Activated T-helper 1 cell treated with anti-CD3 and anti-CD28 coated beads, Interleukin-12 subunit alpha, Interleukin-12 subunit beta, Interleukin-2, Interleukin-4 antibody, amounts not matched to agents 30 ng/mL and 10 ng/mL and 1 ng/mL, durations not matched to agents 14 hours and 24 hours and 36 hours (primary cell): ENCODE data around the gene RBKS. TPM values are rescaled to one million over a fixed set of nuclear protein-coding genes. Genes with fewer than 3 reads are reported as not detected.
"Not testable (repeated sequence)": the region's sequence is repeated elsewhere in the genome, so short reads cannot be mapped to it uniquely, and the experiment has no call there.

Source experiments
- DNase-seq: peaks from one replicate; pipeline ENCODE4 v3.0.0; 2021; ENCODE audit warnings: low spot score
- H3K27ac Mint-ChIP-seq: one replicate; pipeline ENCODE4 v1.8.0; 2021; ENCODE audit warnings: mild to moderate bottlenecking, mixed read lengths
- H3K27me3 Mint-ChIP-seq: one replicate; pipeline ENCODE4 v1.8.0; 2022; ENCODE audit warnings: mild to moderate bottlenecking, moderate library complexity, mixed read lengths; ENCODE audit not compliant: insufficient read depth
- H3K36me3 Mint-ChIP-seq: one replicate; pipeline ENCODE4 v1.8.0; 2021; ENCODE audit warnings: low read depth, mixed read lengths
- H3K4me1 Mint-ChIP-seq: one replicate; pipeline ENCODE4 v1.8.0; 2021; ENCODE audit warnings: low read depth, mixed read lengths
- H3K4me3 Mint-ChIP-seq: one replicate; pipeline ENCODE4 v1.8.0; 2021; ENCODE audit warnings: mild to moderate bottlenecking, moderate library complexity, mixed read lengths
- H3K9me3 Mint-ChIP-seq: one replicate; pipeline ENCODE4 v1.8.0; 2021; ENCODE audit warnings: mixed read lengths
- intact Hi-C: fragments of 100-400 bp; cut with micrococcal nuclease; formaldehyde crosslinking; loops from one replicate; pipeline ENCODE4 v1.15.1; 2024
- total RNA-seq: library from RNA; stranded (reverse); gene quantifications from 2 replicates; pipeline ENCODE4 v1.2.3, GENCODE V29; 2022

Gene RBKS
- total RNA-seq, 1 donor from 2014 or later = 0.83 TPM

DNA sequence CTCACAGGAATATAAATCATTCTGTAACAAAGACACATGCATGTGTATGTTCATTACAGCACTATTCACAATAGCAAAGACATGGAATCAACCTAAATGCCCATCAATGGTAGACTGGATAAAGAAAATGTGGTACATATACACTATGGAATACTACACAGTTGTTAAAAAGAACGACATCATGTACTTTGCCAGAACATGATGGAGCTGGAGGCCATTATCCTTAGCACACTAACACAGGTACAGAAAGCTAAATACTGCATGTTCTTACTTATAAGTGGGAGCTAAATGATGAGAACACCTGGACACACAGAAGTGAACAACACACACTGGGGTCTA, 7.6 kb downstream of the RBKS start:
- H3K4me3 Mint-ChIP-seq, H3K27ac Mint-ChIP-seq, intact Hi-C loops, DNase-seq, H3K27me3 Mint-ChIP-seq, H3K36me3 Mint-ChIP-seq, H3K4me1 Mint-ChIP-seq: not testable (repeated sequence)
- peaks cover 15% of the 10 kb centered on the region for H3K9me3 Mint-ChIP-seq

DNA sequence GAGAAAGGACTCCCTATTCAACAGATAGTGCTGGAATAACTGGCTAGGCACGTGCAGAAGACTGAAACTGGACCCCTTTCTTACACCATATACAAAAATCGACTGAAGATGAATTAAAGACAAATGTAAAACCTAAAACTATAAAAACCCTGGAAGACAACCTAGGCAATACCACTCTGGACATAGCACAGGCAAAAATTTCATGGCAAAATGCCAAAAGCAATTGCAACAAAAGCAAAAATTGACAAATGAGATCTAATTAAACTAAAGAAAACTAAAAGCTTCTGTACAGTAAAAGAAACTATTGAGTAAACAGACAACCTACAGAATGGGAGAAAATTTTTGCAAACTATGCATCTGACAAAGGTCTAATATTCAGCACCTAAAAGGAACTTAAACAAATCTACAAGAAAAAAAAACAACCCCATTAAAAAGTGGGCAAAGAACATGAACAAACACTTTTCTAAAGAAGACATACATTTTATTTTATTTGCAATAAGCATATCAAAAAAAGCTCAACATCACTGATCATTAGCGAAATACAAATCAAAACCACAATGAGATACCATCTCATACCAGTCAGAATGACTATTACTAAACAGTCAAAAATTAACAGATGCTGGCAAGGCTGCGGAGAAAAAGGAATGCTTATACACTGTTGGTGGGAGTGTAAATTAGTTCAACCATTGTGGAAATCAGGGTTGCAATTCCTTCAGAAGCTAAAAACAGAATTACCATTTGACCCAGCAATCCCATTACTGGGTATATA, 8.2 kb downstream of the RBKS start:
- intact Hi-C loops, H3K27ac Mint-ChIP-seq, H3K4me3 Mint-ChIP-seq, H3K36me3 Mint-ChIP-seq, H3K4me1 Mint-ChIP-seq, DNase-seq, H3K27me3 Mint-ChIP-seq: not testable (repeated sequence)
- peaks cover 19% of the 10 kb centered on the region for H3K9me3 Mint-ChIP-seq

DNA sequence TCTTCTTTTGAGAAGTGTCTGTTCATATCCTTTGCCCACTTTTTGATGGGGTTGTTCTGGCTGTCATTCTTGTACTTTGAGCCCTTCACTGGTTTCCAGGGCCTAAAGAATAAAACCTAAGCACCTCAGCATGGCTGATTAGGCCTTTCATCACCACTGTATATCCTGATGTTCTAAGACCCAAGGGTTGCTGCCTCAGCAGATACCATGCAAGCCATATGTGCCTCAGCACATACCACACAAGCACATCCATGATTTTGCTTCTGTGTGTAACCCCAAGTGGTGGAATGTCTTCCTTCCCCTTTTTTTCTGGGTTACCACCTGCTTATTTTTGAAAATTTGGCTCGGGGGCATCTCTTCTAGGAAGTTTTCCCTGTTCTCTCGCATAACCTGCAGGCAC, 11.4 kb downstream of the RBKS start:
- peaks cover 4% of the 10 kb centered on the region for H3K36me3 Mint-ChIP-seq
- H3K27me3 Mint-ChIP-seq = peaks cover 5% of the 10 kb centered on the region
- H3K27ac Mint-ChIP-seq = no peak overlapping the region
- H3K4me3 Mint-ChIP-seq = no peak overlapping the region
- no peaks in the 10 kb centered on the region for H3K4me1 Mint-ChIP-seq
- intact Hi-C loops = no loop called here
- peaks cover 31% of the 10 kb centered on the region for H3K9me3 Mint-ChIP-seq
- no peak for DNase-seq

DNA sequence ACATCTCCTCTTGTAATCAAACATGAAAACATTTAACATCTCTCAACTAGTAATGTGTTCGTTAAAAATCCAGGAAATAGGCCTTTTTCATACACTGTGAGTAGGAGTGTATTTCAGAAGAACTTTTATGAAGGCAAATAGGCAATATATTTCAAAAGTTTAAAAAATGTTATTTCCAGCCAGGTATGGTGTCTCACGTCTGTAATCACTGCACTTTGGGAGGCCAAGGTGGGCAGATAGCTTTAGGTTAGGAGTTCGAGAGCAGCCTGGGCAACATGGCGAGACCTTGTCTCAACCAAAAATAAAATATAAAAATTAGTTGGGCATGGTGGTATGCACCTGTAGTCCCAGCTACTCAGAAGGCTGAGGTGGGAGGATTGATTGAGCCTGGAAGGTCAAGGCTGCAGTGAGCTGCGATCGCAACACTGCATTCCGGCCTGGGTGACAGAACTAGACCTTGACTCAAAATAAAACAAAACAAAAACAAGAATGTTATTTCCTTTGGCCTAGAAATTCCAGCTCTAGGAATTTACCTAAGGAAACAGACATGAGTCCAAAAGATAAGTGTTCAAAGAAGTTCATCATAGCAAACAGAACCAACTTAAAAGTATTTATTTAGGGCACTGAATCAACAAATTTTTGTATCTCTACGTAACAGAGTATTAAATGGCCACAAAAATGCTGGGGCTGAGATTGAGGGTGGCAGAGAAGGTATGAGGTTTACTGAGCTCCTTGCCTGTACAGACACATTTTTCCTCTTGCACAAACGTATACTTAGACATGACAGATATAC, 14.9 kb downstream of the RBKS start:
- intact Hi-C loops = no loop called here
- no peak for DNase-seq
- H3K4me1 Mint-ChIP-seq = no peaks in the 10 kb centered on the region
- H3K27me3 Mint-ChIP-seq = peaks cover 8% of the 10 kb centered on the region
- no peak overlapping the region for H3K4me3 Mint-ChIP-seq
- no peak overlapping the region for H3K27ac Mint-ChIP-seq
- H3K9me3 Mint-ChIP-seq = peaks cover 29% of the 10 kb centered on the region
- H3K36me3 Mint-ChIP-seq = peaks cover 4% of the 10 kb centered on the region

DNA sequence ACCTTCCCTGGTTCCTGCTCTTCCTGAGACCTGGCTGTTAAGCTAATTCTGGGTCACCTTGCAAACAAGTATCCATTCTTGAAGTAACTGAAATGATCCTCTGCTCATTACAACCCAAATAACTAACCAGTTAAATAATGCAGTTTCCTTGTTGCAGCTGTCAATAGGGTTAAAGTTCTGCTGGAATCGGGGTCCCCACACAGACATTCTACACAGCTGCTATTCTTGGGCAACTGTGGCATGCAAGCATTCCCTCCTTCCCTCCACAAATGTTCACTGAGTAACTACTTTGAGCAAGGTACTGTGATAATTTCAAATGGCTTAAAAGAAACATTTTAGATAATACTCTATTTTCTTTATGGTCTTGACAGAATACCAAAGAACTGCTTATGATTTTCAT, 17.1 kb downstream of the RBKS start:
- H3K9me3 Mint-ChIP-seq = peaks cover 17% of the 10 kb centered on the region
- no peaks in the 10 kb centered on the region for H3K36me3 Mint-ChIP-seq
- no peaks in the 10 kb centered on the region for H3K4me1 Mint-ChIP-seq
- H3K27me3 Mint-ChIP-seq = peaks cover 5% of the 10 kb centered on the region
- no peak overlapping the region for H3K27ac Mint-ChIP-seq
- no peak for DNase-seq
- H3K4me3 Mint-ChIP-seq = no peak overlapping the region
- intact Hi-C loops = no loop called here

DNA sequence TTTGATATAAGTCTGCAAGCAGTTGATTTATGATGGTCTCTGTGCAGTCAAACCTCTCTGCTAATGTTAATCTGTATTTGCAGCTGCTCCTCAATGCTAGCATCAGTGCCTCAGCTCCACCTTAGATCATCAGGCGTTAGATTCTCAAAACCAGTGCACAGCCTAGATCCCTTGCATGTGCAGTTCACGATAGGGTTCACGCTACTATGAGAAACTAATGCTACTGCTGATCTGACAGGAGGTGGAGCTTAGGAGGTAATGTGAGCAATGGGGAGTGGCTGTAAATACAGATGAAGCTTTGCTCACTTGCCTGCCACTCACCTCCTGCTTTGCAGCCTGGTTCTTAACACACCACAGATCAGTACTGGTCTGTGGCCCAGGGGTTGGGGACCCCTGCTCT, 18.4 kb downstream of the RBKS start:
- intact Hi-C loops = no loop called here
- Mint-ChIP-seq H3K36me3 (no peaks in the 10 kb centered on the region), H3K27me3 (peaks cover 5% of the 10 kb centered on the region), H3K9me3 (peaks cover 12% of the 10 kb centered on the region), H3K27ac (no peak overlapping the region), H3K4me1 (no peaks in the 10 kb centered on the region), H3K4me3 (no peak overlapping the region)
- DNase-seq = no peak

DNA sequence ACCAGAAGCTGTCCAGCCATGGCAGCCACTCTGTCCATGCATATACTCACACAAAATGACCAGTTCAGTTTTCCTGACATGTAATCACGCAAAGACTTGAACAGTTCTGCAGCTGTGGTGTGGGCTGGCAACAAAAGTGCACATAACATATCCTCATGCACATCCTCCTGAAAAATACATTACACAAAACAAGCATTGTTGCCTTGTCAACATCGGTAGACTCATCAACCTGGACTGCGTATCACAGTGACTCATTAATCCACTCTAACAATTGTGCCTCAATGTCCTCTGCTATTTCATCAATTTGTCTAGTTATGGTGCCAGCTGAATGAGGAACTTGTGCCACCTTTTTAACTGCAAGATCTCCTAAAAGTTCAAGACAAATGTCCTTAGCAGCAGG, 19.5 kb downstream of the RBKS start:
- Mint-ChIP-seq H3K4me3 (no peak overlapping the region), H3K27me3 (peaks cover 5% of the 10 kb centered on the region), H3K36me3 (no peaks in the 10 kb centered on the region), H3K9me3 (peaks cover 3% of the 10 kb centered on the region), H3K27ac (no peak overlapping the region), H3K4me1 (no peaks in the 10 kb centered on the region)
- intact Hi-C loops = no loop called here
- no peak for DNase-seq

DNA sequence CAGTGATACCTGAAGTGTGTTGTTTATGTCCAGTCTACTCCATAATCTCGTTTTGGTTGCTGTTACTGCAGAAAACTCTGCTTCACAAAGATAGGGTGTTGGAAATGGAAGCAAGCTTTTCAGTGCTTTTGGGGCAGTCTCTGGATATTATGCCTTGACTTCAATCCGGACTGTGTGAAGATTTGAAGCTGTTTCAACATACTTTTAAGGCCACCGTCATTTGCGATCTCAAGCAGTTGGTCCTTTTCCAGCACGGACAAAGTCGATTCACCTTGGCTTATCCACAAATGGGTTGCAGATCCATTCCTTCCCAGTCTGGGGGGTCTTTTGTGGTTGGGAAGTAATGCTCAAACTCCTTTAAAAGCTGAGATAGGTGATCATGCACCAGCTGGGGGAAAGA, 20.4 kb downstream of the RBKS start:
- H3K9me3 Mint-ChIP-seq = no peaks in the 10 kb centered on the region
- H3K27ac Mint-ChIP-seq = no peak overlapping the region
- intact Hi-C loops = no loop called here
- H3K36me3 Mint-ChIP-seq = no peaks in the 10 kb centered on the region
- H3K27me3 Mint-ChIP-seq = peaks cover 5% of the 10 kb centered on the region
- no peak overlapping the region for H3K4me3 Mint-ChIP-seq
- DNase-seq = no peak
- H3K4me1 Mint-ChIP-seq = no peaks in the 10 kb centered on the region

DNA sequence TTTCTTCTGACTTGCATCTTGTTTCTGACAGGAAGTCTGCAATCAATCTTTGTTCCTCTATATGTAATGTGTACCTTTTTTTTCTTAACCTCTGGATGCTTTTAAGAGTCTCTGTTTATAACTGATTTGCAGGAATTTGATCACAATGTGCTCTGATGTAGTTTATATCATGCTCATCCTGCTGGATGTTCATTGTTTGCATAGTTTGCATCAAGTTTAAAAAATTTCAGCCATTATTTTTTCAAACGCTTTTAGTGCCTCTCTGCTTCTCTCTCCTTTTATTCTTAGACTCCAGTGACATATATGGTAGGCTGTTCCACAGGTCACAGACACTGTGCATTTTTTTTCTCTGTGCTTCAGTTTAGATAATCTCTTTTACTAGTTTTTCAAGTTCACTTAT, 23.9 kb downstream of the RBKS start:
- Mint-ChIP-seq H3K36me3 (no peaks in the 10 kb centered on the region), H3K27ac (no peak overlapping the region), H3K27me3 (peaks cover 2% of the 10 kb centered on the region), H3K4me3 (no peak overlapping the region), H3K4me1 (no peaks in the 10 kb centered on the region), H3K9me3 (no peaks in the 10 kb centered on the region)
- DNase-seq = no peak
- intact Hi-C loops = no loop called here

DNA sequence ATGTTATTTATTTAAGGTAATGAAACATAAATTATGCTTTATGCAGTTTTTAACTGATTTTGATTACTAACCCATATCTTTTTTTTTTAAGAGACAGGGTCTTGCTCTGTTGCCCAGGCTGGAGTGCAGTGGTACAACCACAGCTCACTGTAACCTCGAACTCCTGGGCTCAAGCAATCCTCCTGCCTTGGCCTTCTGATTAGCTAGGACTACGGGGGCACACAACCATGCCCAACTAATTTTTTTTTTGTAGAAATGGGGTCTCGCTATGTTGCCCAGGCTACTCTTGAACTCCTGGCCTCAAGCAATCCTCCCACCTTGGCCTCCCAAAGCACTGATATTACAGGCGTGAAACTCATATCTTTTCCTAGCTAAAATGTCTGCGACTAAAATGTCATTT, 26.2 kb downstream of the RBKS start:
- DNase-seq, H3K4me3 Mint-ChIP-seq, intact Hi-C loops, H3K27ac Mint-ChIP-seq, H3K36me3 Mint-ChIP-seq, H3K9me3 Mint-ChIP-seq, H3K27me3 Mint-ChIP-seq: not testable (repeated sequence)
- H3K4me1 Mint-ChIP-seq = peaks cover 11% of the 10 kb centered on the region

DNA sequence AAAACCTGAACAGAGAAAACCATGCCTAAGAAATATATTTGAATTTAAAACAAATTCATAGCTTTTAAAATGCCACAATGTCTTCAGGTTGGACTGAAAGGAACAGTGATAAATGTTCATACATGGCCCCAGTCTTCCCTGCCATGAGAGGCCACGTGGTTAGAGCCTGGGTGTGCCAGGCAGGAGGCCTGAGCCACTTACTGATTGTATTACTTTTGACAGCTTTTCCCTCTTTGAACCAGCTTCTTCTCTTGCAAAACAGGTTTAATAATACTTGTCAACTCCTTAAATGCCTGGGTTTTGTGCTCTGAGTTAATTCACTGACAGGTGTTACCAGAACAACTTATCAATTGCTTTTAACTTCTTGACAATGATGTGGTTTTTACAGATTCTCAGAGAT, 27.0 kb downstream of the RBKS start:
- DNase-seq = no peak
- H3K9me3 Mint-ChIP-seq = no peaks in the 10 kb centered on the region
- H3K4me1 Mint-ChIP-seq = peaks cover 11% of the 10 kb centered on the region
- H3K4me3 Mint-ChIP-seq = no peak overlapping the region
- no peak overlapping the region for H3K27ac Mint-ChIP-seq
- no peaks in the 10 kb centered on the region for H3K36me3 Mint-ChIP-seq
- intact Hi-C loops = no loop called here
- H3K27me3 Mint-ChIP-seq = peaks cover 2% of the 10 kb centered on the region

DNA sequence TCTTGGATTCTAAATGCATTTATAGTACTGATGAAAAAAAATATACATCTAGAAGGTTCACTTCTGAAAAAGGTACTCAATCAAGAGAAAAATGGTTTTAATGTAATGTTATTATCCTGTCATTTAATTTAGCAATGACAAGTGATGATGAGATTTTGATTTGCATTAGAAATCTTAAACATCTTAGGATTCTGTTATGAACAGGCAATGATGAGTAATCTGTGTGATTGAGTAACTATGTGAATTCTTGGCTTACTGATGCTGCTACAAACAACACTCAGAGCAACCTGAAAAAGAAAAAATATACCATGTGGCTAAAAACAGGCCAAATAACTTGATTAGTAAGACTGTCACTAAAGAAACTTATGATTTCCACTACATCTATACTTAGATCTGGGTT, 30.1 kb downstream of the RBKS start:
- H3K27ac Mint-ChIP-seq = peak overlapping the region; percentile 31
- H3K27me3 Mint-ChIP-seq = peaks cover 2% of the 10 kb centered on the region
- DNase-seq = no peak
- no peak overlapping the region for H3K4me3 Mint-ChIP-seq
- H3K4me1 Mint-ChIP-seq = peaks cover 26% of the 10 kb centered on the region
- H3K36me3 Mint-ChIP-seq = peaks cover 2% of the 10 kb centered on the region
- H3K9me3 Mint-ChIP-seq = peaks cover 9% of the 10 kb centered on the region
- intact Hi-C loops = loop anchor here (2.0 kb wide), 1 partner anchor 95 kb away; no protein-coding TSS in a partner anchor

DNA sequence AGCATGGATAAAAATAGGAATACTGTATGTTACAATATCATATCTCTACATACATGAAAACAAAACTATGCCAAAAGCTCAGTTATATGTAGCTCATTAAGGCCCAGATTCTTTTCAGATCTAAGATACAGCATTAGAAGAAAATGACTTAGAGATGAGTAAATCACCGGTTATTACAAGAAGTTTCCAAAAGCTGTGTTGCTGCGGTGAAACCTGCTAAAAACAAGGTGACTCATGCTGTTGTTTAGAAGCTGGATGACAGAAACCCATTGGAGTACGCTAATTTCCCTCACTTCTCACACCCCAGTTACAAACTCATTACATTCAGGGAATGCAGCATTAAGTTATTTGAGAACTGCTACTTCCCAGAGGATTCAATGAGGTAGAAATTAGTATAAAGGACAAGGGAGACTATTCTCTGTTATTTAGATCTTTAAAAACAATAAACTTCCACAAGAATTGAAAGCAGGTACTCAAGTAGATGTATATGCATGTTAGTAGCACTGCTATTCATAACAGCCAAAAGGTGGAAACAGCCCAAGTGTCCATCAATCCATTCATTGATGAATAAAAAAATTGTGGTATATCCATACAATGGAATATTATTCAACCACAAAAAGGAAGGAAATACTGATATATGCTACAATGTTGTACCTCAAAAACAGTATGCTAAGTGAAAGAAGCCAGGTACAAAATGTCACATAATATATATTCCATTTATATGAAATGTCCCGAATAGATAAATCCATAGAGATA, 32.6 kb downstream of the RBKS start:
- DNase-seq = peak; percentile 2

More for the DNA sequence above, 32.6 kb downstream of the RBKS start:
- peaks cover 26% of the 10 kb centered on the region for H3K4me1 Mint-ChIP-seq
- H3K4me3 Mint-ChIP-seq = no peak overlapping the region
- peak overlapping the region; percentile 69 for H3K27ac Mint-ChIP-seq
- peaks cover 2% of the 10 kb centered on the region for H3K36me3 Mint-ChIP-seq
- no peaks in the 10 kb centered on the region for H3K27me3 Mint-ChIP-seq
- intact Hi-C loops = loop anchor here (5.0 kb wide), 1 partner anchor 35 kb away; the partner anchor contains the start of genes BABAM2 and RBKS
- peaks cover 9% of the 10 kb centered on the region for H3K9me3 Mint-ChIP-seq
